Retina (tissue), 1 donor: Measurements from ENCODE around the gene WDR38.
"Not testable (repeated sequence)": the region's sequence is repeated elsewhere in the genome, so short reads cannot be mapped to it uniquely, and the experiment has no call there.

Experiments
- DNase-seq: peaks from one replicate; pipeline ENCODE4 v3.0.0-alpha.2; 2016

The WDR38 gene

GRCh38 chr9:124834591-124834990 lies 18.7 kb upstream of the WDR38 start:
- DNase-seq, result no peak

DNA sequence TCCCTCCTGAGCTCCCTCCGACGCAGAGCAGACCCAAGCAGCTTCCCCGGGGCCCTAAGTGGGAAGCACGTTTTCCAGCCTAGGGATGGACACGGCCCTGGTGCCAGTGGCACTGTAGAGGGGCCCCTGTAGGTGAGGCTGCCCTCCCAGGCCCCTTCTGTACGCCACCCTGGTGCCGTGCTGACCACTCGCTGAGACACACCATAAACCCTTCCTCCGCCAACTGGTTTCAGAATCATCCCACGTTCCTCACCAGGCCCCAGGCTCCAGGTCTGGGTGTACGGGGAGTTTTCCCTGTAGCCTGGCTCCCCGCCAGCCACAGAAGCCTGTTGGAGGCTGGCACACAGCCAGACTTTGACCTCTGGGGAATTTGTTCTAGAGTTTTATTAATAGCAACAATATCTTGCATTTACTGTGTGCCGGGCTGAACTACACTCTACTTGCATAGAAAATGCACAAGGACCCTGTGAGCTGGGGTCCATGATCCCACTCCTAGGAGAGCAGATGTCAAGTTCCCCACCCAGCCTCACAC lies 18.2 kb upstream of the WDR38 start:
- DNase-seq, result no peak

- DNase-seq, result not testable (repeated sequence)
Measured at GRCh38 chr9:124838132-124838531, 15.1 kb upstream of the WDR38 start.

- not testable (repeated sequence) for DNase-seq
Measured at GRCh38 chr9:124838567-124839275, 14.5 kb upstream of the WDR38 start.

- DNase-seq, result no peak
Measured at GRCh38 chr9:124839612-124840299, 13.5 kb upstream of the WDR38 start.

DNA sequence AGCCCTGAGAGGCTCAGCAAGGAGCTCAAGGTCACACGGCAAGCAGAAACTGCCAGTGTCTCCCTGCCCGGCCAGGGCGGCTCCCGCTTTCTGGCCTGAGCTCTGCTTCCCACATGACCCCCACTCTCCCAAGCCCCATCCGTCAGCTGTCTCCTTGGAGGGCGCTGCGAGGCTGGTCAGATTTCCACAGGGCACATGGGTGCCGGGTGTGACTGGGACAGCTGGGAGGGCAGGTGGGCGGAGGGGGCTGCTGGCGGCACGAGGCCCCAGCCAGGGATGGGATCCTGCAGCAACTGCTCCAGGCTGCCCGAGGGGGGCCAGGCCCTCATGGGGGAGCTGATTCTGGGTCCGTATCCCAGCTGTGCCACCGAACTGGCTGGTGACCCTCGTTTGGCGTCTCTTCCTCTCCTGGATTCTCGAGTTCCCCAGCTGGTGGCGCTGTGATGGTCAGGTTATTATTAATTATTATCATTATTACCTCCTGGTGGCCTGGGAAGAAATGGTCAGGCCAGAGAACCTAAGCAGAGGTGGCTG lies 12.9 kb upstream of the WDR38 start:
- no peak for DNase-seq

DNA sequence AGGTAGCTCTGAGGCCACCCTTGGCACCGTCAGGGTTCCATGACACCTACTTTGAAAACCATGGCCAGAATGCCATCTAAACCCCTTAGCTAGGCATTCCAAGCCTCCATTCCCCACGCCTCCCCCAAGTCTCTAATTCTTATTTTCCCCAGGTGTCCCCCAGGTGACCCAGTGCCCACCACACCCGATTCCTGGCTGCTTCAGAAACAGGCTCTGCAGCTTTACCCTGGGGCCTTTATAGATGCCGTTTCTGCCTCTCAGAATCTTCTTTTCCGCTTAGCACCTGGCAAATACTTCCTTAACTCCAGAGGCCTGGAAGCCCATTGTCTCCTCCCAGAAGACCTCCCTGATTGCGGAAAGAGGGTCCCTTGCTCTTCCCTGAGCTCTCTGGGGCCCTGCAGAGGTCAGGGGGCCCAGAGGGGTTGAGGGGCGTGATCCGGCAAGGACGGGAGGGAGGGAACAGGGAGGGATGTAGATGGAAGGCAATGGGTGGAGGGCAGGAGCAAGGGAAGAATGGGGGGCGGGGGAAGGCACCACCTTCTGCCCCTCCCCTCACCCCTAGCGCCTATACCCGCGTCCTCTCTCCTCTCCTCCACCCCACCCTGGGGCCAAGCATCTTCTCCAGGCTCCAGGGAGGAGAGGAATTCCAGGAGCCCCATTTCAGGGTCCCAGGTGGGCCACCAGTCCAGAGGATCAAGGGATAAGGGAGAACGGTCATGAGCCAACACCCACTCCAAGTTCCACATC lies 12.0 kb upstream of the WDR38 start:
- DNase-seq, result no peak

- DNase-seq, result no peak
Measured at GRCh38 chr9:124843456-124844034, 9.7 kb upstream of the WDR38 start.

- DNase-seq, result no peak
Measured at GRCh38 chr9:124844291-124844690, 9.0 kb upstream of the WDR38 start.

- not testable (repeated sequence) for DNase-seq
Measured at GRCh38 chr9:124846467-124846866, 6.8 kb upstream of the WDR38 start.

DNA sequence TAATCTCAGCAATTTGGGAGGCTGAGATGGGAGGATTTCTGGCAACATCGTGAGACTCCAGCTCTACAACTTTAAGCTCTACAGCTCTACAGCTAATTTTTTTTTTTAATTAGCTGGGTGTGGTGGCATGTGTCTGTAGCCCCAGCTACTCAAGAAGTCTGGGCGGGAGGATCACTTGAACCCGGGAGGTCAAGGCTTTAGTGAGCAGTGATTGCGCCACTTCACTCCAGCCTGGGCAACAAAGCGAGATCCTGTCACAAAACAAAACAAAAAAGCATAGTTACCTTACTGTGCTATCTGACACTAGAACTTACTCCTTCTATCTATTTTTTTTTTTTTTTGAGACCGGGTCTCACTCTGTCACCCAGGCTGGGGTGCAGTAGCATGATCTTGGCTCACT lies 6.3 kb upstream of the WDR38 start:
- DNase-seq, result no peak

- DNase-seq, result no peak
Measured at GRCh38 chr9:124849801-124850200, 3.5 kb upstream of the WDR38 start.

- no peak for DNase-seq
Measured at GRCh38 chr9:124852121-124852828, 985 bp upstream of the WDR38 start.

DNA sequence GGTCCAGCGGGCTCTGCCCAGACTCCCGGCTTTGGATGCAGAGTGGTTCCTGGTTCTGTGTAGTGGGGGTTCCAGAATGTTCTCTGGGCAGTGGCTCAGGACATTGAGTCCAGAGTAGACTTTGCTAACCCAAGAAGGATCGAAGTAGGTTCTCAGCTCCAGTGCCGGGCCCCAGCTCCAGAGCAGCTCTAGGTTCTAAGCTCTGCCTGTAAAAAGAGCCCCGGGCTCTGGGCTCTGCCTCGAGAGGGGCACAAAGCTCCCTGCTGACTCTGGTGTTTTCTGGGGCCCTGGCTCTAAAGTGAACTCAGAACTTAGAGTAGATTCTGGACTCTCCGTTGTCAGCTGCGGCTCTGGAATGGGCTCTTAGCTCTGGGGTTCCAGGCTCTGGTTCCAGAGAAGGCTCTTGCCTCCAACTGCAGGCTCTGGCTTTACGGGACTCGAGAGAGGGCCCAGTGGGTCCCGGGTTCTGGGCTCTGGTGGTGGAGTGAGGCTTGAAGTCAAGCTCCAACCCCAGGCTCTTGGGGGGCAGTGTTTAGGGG lies 414 bp downstream of the WDR38 start:
- no peak for DNase-seq

DNA sequence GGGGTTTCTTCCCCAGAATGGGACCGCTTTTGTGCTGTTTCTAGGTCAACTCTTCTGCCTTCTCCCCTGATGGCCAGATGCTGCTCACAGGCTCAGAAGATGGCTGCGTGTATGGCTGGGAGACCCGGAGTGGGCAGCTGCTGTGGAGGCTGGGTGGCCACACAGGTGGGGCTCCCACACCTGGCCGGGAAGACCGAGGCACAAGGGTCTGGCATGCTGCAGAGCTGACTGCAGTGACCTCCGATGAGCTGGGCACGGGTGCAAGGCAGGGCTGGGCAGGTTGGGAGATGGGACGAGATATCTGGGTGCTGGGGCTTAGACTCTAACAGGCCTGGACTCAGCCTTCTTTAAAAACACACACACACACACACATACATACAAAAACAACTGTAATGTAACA lies 901 bp downstream of the WDR38 start:
- DNase-seq, result no peak

DNA sequence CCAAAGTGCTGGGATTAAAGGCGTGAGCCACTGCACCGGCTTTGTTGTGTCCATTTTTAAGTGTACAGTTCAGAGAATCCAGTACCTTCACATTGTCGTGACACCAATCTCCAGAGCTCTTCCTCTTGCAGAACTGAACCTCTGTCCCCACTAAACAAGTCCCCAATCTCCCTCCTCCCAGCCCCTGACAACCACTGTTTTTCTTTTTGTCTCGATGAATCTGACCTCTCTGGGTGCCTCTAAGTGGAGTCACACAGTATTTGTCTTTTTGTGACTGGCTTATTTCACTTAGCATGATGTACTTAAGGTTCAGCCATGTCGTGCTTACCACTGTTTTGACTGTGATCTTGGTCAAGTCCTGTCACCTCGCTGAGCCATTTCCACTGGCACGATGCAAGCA lies 1.6 kb downstream of the WDR38 start:
- DNase-seq, result no peak

- DNase-seq, result no peak
Measured at GRCh38 chr9:124855566-124855943, 2.3 kb downstream of the WDR38 start.

DNA sequence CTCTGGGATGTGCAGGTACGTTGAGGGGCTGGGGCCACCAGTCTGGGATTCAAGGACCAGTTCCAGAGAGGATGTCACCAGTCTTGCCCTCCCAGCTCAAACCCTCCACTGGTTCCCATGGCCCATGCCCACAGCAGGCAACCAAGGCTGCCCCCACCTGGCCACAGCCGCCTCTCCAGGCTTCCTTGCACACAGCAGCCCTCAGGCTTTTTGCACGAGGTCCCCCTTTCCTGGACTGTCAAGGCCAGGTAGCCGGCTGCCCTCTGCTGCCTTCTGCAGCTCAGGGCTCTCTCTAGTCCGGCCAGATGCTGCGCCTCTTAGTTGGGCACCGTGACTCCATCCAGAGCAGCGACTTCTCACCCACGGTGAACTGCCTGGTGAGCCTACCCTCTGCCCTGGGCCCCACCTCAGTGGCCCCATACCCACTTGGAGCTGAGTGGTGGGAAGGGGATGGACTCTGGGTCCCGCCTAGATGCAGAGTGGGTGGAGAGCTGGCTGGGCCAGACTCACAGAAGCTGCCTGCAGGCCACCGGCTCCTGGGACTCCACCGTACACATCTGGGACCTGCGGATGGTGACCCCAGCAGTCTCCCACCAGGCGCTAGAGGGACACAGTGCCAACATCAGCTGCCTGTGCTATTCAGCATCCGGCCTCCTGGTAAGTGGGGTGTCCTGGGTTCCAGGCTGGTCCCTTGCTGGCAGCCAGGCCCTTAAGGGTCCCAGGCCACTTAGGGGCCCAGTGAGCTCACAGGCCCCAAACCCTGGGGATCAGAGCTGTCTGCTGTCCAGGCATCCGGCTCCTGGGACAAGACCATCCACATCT lies 2.9 kb downstream of the WDR38 start:
- DNase-seq, result no peak

- DNase-seq, result no peak
Measured at GRCh38 chr9:124857533-124858162, 4.4 kb downstream of the WDR38 start.

GRCh38 chr9:124858330-124859046 lies 5.2 kb downstream of the WDR38 start:
- DNase-seq, result no peak
